NCI-H128 (cell line): ENCODE results near the gene RGN.
A peak's percentile ranks its signal among the peaks of the same experiment; 100 is the strongest.
"Not testable (repeated sequence)": the region's sequence is repeated elsewhere in the genome, so short reads cannot be mapped to it uniquely, and the experiment has no call there.

Experiments used
- DNase-seq: peaks from one replicate; lab custom pipeline; 2025; ENCODE audit not compliant: unreplicated experiment; lab: John Stamatoyannopoulos, UW

Gene RGN

GRCh38 chrX:47116551-47117110 lies 38.4 kb downstream of the RGN start:
- not testable (repeated sequence) for DNase-seq

GRCh38 chrX:47124466-47124865 lies 46.2 kb downstream of the RGN start:
- DNase-seq, result not testable (repeated sequence)

GRCh38 chrX:47129157-47129898 lies 51.1 kb downstream of the RGN start:
- peak; percentile 85 for DNase-seq

- no peak for DNase-seq
Observed at GRCh38 chrX:47129899-47130358, 51.7 kb downstream of the RGN start.

- DNase-seq, result no peak
Observed at GRCh38 chrX:47133493-47133892, 55.2 kb downstream of the RGN start.

GRCh38 chrX:47135650-47136049 lies 57.4 kb downstream of the RGN start:
- not testable (repeated sequence) for DNase-seq

- DNase-seq, result no peak
Observed at GRCh38 chrX:47138171-47138570, 59.9 kb downstream of the RGN start.
